Measurements from ENCODE around the gene PAK1.

The PAK1 gene

DNA sequence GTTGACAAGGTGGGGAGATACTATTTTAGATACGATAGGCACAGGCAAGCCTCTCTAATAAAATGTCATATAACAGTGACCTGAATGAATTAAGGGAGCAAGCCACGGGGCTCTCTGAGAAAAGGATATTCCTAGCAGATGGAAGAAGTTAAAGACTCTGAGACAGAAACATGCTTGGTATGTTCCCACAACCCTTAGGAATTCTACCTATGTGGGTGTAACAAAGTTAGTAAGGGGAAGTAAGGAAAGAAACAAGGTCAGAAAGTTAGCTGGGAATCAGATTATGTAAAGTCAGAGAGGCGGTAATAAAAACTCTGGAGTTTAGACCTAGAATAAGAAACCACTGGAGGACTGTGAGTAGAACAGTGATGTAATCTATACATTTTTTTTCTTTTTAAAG is 112.7 kb downstream of the PAK1 start:
- DNase-seq = no peak

DNA sequence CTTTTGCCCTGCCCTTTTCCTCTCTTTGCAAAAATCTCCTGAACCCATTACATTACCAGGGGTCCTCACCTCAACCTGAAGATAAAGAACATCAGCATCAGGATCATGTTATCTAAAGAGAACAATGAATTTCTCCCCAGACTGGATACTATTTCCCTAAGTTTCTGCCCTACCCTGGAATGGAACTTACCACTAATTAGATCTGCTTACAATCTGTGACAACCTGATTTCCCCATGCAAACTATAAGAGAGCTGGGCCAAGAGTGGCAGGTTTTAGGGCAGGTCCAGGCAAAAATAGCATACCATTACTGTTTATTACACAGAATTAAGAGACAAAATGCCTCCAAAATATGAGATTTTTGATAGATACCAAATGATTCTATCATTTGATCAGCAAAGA is 114.4 kb downstream of the PAK1 start:
- DNase-seq = no peak

DNA sequence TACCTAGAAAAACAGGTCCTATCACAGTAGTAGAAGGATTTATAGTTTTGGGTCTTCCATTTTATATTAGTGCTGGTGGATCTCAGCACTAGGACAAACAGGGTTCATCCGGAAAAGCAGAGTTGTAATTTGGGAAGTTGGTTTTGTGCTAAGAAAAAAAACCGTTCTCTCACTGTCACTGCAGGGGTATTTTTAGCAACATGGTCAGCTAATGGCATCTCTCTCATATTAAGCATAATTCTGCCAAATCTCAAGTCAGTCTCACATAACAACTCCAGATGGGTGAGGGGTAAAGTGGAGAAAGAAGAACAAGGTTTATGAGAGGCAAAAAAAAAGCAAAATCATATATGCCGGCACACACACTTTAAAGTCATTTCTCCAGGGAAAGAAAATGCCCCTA is 120.8 kb downstream of the PAK1 start:
- no peak for DNase-seq

GRCh38 chr11:77351281-77351886 is 122.5 kb downstream of the PAK1 start:
- DNase-seq = no peak

- no peak for DNase-seq
These were observed 125.9 kb downstream of the PAK1 start for GRCh38 chr11:77347948-77348347.

- no peak for DNase-seq
These were observed 126.8 kb downstream of the PAK1 start for GRCh38 chr11:77346906-77347603.

GRCh38 chr11:77345621-77346020 is 128.3 kb downstream of the PAK1 start:
- DNase-seq = no peak

- no peak for DNase-seq
These were observed 133.4 kb downstream of the PAK1 start for GRCh38 chr11:77340501-77340900.

- no peak for DNase-seq
These were observed 141.6 kb downstream of the PAK1 start for GRCh38 chr11:77332259-77332658.

GRCh38 chr11:77325159-77325558 is 148.7 kb downstream of the PAK1 start:
- DNase-seq = no peak

DNA sequence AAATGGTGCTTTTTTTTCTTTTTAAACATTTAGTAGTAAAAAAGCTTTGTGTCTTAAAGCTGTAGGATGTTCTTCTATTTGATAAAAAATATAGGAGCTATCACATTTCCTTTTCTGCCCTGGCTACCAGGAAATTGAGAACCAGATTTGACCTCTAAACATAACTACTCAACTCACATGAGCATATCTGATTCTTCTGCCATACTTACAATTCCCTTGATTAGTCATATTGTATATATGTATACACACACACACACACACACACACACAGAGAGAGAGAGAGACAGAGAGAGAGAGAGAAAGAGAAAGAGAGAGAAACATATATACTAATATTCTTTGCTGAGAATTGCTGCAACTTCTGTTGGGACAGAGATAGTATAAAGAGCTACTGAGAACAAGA is 149.4 kb downstream of the PAK1 start:
- DNase-seq = no peak

GRCh38 chr11:77322926-77323590 is 150.8 kb downstream of the PAK1 start:
- DNase-seq = no peak

DNA sequence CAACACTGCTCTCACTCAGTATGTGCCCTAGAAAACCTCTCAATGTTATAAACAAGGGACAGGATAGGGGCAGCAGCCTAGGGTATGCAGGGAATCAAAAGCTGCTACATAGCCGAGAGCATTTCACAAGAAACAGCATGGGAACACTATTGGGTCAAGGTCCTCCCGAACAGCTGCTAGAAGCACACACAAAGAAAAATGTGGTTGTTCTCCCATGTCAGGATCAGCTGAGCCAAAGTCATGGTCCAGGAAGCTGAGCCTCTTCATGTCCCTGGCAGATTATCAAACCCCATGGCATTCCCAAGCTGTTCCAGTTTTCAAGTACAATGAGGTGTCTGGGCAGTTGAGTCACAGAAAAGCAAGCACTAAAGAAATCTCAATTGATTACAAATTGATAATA is 151.4 kb downstream of the PAK1 start:
- DNase-seq = no peak

- no peak for DNase-seq
These were observed 153.5 kb downstream of the PAK1 start for GRCh38 chr11:77320351-77320750.

DNA sequence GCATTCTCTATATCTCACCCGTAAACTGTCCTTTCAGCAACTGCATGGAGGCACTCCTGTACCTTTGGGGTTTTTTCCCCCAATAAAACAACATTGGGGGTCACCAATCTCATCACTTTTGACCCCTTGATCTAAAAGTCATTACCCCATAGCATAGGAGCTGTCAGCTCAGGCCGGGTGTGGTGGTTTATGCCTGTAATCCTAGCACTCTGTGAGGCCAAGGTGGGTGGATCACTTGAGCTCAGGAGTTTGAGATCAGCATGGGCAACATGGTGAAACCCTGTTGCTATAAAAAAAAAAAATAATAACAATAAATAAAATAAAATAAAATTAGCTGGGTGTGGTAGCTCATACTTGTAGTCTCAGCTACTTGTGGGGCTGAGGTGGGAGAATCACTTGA is 155.3 kb downstream of the PAK1 start:
- DNase-seq = no peak

DNA sequence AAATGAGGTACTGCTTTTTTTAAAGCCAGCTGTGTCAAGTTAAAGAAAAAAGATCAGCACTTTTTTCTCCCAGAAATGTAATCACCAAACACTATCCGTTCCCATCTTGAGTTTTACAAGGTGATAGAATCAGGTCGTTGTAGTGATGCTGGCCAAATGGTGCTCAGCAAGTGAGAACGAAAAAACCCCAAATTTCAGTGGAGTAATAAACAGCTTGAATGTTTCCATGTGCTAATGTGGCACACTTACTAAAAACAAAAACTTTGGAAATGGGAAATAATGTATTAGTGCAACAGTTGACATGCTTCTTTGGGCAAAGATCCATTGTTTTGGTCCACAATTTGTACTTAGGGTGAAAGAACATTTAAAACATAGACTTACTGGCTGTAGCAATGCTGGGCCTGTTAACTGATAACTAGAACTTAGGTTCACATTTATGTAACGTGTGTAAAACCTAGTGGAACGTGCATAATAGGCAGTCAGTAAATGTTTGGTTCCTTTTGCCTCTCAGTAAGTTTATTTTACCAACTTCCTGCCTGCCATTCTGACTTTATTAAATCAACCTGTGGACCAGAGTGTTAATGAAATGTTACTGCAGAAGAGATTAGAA is 157.1 kb downstream of the PAK1 start:
- DNase-seq = no peak

DNA sequence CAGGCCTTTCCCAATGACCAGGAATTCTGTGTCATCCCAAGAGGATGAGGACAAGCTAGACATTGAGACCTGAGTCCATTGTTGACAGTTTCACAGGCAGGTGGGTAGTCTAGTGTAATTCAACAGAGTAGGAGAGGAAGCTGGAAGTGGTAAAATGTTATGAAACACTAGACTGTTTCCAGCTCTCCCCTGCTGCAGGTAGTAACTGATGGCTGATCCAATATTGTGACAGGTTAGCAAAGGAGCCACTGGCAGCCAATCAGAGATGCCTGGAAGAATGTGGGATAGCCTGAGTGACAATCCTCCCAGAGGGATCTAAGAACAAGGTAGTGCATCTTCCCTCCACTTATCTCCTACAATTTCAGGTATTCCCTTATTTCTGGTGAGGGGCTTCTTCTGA is 161.8 kb downstream of the PAK1 start:
- DNase-seq = no peak

DNA sequence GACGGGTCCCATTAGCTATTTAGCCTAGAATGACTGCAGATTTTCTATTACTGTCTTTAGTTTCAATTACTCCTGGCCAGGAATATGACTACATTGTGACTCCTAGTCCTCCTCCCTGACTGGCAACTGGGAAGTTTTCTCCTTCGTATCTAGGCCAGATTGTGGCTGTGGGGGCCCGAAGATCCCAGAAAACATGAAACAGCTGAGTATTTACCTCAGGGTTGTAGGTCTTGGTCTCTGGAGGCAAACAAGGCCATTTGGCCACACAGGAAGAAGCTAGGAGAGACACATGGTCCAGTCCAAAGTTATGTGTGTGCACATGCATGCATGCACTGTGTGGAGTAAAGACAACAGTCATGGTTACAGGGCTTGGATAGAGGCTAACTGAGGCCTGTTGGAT is 162.2 kb downstream of the PAK1 start:
- no peak for DNase-seq

DNA sequence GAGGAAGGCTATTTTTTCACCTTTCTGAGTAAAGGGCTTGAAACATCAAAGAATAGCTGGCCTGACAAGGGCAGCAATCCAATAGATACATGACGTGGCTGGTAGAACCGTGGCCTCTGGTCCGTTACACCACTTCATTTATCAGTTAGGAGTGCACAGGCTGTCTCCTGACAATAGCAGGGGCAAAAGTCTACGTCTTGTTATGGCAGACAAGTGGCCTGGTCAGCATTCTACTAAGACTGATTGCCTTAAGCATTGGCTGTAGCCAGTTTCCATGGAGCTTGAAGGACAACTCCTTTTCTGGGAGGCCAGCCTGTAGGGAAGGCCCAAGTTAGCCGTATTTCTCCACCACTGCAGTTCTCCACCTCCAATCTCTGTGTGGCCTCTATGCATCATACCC is 163.2 kb downstream of the PAK1 start:
- no peak for DNase-seq

- no peak for DNase-seq
These were observed 164.4 kb downstream of the PAK1 start for GRCh38 chr11:77309401-77310085.

- no peak for DNase-seq
These were observed 165.1 kb downstream of the PAK1 start for GRCh38 chr11:77308838-77309237.

DNA sequence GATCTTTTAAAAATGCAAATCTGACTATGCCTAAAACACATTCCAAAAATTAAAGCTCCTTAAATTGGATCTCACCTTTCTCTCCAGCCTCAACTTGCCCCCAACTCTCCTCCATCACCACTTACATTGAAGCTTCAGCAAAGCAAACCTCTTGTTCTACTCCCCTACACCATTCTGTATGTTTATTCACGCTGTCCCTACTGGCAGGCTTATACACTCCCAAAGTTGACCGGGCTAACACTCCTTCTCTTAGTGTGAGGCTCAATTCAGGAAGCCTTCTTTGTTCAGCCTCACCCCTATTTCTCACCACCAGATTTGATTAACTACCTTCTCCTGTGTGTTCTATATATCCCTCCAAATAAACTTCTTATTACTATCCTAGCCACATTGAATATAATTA is 170.6 kb downstream of the PAK1 start:
- DNase-seq = no peak

GRCh38 chr11:77302752-77303151 is 171.1 kb downstream of the PAK1 start:
- no peak for DNase-seq
